GM19372 (cell line): Measurements from ENCODE around the gene SAMD5.

Source experiments
- ATAC-seq: cut with Tn5 transposase; IDR thresholded peaks from one replicate; pipeline ENCODE4 v1.9.1; 2021; ENCODE audit warnings: mild to moderate bottlenecking, low read depth, moderate library complexity; ENCODE audit not compliant: unreplicated experiment

Gene SAMD5

DNA sequence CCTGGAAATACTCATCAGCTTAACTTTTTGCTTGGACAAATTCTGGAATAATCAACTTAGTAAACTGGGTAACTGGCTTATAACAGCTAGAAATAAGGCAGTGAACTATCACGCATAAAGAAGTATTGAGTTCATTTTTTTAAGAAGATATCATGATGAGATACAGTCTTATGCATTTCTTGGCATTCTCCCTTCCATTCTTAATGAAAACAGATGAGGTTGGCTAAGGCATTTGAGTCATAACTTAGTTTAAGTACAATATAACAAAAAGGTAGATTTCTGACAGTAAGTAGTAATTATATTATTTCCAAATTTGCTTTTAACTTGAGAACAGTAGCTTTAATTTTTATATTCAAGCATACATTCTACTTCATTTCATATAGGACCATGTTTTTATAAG is 56.1 kb downstream of the SAMD5 start:
- ATAC-seq = no peak

DNA sequence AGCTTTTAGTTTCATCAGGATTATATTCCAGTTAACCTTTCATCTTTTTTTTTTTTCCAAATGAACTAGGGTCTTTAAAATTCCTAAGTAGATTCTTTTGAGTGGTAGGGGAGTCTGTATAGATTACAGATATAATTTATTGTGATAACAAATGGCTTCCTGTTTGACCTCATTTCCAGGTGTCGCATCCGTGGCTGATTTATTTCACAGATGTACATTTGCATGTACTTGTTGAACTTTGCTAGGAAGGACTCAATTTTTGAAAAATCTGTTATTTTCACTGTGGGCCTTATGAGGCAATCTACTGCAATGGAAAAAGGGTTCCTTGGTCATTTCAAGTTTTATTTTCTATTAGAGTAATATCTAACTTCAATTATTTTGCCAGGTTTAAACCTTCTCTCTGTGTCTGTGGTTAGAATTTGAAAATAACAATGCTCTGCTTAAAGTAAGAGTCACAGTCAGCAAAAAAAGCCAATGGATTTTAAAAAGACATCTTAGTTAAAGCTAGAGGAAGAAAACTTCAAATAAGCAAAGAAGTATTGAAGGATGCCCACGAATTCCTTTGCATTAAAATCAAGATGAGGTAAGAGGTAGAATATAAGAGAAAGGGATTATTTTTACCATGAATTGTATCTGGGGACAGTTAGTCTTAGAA is 57.9 kb downstream of the SAMD5 start:
- no peak for ATAC-seq

DNA sequence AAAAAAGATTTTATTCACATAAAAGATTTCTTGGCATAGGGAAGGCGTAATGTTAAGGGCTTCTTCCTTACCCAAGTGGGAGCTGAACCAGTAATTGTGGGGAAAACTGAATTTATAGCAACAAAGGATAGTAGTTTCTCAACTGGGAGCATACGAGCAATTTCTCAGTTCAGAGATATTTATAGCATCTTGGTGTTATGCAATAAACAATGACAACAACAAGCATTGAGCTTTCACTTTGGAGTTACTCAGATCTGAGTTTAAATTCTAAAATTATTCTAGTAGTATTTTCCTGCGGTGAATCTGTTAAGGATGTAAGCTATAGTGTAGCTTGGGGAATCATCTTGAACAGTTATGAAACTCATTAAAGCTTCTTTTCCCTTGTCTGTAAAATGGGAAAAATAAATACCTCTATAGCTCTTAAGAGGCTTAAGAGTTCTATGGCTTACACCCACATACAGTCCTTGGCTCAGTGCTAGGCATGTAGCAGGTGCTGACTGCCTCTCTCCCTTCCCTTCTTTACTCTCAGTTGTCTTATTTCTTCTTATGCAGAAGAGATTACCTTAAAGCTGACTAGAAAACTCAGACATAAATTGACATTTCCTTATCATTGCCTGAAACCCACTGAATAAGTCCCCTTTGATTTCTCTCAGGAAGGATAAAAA is 58.8 kb downstream of the SAMD5 start:
- ATAC-seq = no peak

DNA sequence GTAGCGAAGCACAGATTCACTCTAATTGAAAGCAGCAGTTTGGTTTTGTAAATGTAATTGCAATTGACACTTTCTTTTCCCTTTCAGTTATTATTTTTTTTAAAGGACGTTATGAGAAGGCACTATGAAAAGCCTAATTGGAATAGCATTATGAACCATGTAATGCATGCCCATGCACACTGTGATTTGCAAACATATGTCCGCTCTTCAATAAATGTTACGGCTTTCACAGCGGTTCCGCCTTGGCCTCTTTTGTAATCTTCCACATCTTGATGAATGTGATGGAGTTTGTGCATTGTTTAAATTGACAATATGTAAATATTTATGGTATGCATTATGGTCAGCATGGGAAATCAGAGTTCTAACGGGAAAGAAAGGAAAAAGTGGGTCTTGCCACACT is 61.3 kb downstream of the SAMD5 start:
- no peak for ATAC-seq

DNA sequence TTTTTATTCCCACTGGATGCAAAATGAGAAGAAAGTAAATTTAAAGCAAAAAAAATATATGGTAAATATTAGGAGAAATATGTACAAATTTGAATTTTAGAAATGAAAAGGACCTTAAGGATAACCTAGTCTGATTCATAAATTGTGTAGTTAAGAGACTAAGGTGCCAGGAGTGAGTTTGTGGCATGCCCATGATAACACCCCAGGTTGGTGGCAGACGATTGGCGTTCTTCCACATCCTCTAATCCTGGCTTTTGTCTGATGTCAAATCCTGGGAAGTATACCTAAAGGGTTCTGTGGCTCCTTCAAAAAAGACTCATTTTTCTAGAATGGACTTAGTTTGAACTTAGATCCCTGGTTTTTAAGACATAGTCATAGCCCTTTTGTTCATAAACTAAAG is 62.2 kb downstream of the SAMD5 start:
- no peak for ATAC-seq

DNA sequence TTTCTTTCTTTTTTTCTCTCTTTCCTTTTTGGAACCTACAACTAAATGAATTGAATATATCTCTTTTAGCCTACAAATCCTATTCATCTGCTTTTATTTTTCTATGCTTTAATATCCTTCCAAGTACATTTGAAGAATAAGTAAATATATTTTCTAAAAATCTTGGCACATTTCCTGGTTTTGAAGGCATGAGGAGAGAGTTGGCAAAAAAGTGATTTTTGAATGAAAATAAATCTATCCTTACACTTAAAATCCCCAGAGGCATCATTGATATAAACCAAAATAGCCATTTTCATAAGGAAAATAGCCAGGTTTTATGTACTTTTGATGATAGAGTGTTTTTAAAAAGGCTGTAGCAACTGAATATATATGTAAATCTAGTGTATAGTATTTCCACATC is 69.0 kb downstream of the SAMD5 start:
- ATAC-seq = no peak

DNA sequence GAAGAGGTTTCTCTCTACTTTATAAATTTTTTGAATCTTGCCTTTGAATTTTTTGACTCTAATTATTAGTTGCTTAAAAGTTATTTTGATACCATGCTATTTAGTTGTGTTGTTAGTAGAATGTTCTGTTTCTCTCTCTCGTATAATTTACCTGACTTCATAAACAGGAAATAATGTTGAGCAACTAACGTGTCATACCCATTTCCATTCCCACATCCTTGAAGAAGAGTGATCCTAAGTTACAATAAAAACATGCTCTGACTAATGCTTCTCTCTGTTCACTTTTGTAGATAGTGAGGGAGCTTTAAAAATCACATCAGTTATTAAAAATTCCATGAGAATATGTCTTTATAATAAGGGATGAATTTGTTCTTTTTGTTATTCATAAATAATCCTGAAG is 69.7 kb downstream of the SAMD5 start:
- no peak for ATAC-seq

DNA sequence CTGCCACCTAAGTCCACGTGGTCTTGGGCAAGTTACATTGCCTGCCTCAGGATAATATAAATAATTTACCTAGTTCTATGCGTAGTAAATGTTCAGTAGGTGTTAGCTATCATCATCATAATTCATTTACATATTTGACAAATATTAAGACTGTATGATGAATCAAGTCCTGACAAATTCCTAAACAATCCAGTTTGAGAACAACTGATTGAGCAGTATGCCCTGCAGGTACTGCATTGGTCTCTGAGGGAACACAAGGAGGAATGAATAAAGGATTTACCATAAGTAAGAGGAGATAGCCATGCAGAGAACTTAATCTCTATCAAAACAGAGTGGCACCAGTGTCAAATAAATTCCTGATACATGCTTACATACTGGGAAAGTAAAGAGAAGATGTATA is 70.4 kb downstream of the SAMD5 start:
- no peak for ATAC-seq

DNA sequence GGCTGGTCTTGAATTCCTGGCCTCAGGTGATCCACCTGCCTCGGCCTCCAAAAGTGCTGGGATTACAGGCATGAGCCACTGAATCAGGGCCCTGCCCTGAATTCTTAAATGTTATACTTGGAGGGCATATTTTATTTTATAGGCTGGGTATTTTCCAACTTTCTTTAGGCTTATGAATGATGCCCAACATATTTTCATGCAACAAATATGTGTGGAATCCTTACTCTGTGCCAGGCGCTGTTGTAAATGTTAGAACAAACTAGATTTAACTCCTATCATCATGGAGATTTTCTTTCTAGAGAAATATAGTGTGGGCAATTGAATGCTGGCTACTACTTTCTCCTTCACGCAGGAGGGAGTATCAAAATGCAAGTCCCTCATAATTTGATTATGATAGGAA is 71.2 kb downstream of the SAMD5 start:
- no peak for ATAC-seq

DNA sequence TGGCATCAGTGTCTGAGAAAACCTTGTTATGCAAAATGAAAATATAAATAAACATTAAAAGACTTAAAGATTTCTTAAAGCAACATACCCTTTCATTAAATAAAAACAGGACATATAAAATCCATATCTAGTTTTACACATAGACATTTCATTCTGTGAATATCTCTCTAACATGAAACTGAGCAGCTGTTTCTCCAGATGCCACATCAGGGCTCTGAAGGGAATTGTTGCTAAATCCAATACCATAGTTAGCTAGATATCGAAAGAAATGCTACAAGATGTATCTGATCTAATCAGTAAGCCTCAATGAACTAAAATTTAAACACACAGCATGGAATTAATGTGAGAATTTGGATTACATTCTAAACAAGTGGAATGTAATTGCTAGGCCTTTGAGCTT is 74.5 kb downstream of the SAMD5 start:
- ATAC-seq = no peak

DNA sequence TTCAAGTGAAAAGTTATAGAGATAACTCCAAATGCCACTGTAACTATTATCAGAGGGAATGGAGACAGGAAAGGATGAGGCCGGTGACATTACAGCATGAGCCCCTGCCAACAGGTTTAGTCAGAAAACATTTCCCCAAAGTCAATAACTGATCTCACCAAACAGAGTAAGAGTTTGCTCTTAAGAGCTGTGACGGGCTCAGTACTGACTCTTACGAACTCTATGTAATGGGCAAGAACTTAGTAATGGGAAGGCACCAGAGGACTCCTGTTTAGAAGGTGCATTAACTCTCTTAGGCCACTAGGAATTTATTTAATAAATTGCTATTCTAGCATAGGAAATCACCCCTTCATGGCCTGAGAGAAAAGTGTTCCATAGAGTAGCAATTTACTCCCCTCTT is 76.8 kb downstream of the SAMD5 start:
- ATAC-seq = no peak

DNA sequence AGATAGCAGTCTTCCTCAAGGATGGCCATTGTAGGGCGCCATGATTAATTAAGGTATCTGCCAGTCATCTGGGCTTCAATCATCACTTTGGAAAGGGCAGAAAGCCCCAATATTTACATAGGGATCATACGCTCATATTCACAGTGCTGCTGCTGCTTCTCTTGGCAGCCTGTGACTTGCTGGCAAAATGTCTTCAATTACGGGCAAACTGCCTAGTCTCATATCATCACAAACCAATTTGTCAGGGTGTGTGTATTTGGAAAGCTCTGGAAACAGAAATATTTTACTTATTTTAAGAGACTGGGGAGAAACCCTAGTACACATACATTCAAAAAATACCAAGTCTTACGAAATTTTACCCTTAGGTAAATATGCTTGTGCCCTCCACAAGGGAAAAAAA is 77.6 kb downstream of the SAMD5 start:
- no peak for ATAC-seq

DNA sequence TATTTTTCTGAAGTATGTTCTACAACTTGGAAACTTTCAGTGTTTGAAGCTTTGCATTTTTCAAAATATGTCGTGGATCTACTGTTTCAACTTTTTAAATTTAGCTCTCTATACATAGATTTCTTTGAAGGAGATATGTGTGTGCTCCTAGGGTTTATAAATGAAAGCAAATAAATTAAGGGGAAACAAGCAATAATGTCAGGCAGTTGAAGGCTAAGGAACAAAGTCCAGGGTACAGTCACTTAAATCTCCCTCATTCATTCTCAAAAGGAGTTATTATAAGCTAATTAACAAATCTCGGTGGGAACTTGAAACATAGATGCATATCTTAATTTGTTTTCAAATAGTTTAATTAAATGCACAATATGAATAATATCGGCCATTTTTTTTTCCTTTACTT is 79.4 kb downstream of the SAMD5 start:
- no peak for ATAC-seq

DNA sequence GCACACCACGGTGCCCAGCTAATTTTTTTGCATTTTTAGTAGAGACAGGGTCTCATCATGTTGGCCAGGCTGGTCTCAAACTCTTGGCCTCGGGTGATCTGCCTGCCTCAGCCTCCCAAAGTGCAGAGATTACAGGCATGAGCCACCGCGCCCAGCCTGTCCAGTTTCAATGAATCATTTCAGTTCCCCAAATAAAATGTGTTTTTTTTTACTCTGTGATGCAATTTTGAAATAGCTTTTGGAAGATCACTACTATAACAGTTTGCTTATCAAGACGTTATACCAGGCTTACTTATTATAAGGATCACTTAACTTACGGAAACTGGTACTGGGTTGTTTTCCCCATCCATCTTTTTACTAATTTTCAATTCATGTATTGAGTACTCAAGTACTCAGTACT is 80.0 kb downstream of the SAMD5 start:
- ATAC-seq = no peak

DNA sequence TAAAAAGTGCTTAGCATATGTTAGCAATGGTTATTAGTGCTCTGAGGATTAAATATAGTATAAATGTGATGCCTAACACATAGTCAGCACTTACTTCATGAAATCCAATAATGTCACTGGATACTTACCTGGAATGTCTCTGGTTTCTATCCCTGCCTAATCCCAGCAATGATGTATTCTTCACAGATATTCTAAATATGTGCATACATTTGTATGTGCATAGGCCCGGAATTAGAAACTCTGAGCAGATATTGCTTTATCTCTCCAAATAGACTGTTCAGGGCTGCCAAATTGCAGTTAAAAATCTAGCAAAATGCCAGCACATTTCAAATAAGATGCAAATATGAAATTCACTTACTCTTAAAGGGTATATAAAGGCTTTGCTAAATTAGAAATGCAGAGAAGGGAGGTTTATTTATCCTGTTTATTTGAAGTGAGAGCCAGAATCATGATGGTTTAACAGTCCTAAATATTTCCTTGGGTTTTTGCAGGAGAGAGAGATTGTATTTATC is 81.3 kb downstream of the SAMD5 start:
- ATAC-seq = no peak

DNA sequence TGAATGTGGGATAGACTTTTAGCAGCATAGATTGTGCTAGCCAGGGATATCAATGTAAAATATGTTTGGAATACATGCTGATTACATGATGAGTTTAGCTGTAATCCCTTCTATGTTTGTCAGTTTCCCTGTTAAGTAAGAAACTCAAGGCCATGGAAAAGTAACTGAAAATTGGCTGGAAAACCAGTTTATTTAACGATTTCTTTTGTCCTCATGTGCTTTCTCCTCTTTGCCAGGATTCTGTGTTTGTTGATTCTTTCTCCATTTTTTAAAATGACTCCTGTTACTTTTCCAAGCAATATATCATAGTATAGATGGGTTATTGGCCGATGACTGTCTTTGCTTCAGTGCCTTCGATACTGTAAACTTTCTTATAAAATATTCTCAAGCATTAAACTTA is 87.5 kb downstream of the SAMD5 start:
- no peak for ATAC-seq

DNA sequence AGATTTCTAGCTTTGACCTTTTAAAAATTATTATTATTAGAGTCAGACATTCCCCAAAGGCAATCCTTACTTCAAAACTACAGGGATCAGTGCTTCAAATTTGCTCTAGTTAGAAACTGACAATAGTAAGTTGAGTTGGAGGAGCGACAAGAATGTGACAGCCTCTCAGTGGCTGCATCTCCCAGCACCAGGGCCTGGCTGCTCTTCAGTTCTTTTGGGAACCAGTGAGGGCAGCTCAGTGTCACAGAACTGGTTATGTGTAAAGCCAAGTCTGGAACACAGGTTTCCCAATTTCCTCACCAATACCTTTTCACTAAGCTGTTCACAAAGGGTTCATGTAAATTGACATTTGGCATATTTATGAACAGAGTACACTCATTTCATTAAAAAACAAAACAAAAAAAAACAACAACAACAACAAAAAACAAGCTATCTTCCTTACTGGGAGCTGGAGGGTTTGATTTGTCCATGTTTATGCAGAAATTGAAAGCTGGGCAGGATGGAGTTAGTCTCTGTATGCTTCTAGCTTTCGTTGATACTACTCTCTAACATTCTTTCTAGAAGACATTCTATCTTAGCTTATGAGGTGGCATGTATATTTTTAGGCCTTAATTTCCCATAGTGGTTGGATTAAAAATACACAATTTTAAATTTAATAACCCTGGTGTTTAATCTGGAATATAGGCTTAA is 95.0 kb downstream of the SAMD5 start:
- no peak for ATAC-seq

DNA sequence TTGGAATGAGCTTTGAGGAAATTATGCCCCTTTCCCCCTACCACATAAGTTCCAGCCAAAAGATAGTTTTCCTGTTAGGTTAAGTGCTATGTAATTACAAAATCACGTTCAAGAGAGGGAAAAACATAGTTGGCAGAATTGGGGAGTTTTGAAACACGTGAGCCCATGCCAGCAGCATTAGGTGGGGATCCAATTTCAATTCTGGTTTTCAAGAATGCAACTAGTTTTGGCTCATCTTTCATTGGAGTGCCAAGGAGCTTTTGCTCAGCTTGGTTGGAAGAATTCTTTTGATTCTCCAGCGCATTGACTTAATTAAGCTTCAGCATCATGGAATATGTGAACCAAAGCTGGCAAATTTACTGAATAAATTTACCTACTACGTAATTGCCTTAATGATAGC is 95.9 kb downstream of the SAMD5 start:
- no peak for ATAC-seq

DNA sequence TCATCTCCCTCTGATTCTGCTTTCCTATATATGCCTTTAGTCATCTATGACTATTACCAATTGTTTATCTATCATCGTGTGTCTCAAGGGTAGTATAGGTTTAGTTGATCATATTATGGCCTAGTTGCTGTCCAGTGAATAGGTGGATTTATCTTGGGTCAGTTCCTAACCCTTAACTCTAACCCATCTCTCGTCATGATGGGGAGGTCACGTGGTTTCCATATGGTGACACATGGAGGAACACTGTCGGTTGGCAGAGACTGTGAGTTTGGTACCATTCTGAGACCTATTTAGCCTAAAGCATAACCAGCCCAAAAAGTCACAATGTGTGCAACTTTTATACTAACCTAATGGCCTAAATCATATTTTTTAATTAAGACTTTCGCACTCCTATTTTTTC is 103.5 kb downstream of the SAMD5 start:
- ATAC-seq = no peak

DNA sequence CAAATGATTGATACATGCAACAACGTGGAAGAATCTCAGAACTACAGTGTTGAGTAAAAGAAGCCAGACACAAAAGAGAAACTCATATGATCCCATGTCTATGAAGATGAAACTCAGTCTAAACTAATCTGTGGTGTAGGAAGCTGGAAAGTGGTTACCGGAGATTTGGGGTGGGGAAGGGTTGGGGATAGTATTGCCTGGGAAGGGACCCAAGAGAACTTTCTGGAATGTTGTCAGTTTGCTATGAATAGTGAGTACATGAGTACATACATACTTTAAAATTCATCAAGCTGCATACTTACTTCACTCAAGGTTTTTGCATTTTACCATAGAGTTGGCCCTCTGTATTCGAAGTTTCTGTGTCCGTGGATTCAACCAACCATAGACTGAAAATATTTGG is 106.0 kb downstream of the SAMD5 start:
- no peak for ATAC-seq

DNA sequence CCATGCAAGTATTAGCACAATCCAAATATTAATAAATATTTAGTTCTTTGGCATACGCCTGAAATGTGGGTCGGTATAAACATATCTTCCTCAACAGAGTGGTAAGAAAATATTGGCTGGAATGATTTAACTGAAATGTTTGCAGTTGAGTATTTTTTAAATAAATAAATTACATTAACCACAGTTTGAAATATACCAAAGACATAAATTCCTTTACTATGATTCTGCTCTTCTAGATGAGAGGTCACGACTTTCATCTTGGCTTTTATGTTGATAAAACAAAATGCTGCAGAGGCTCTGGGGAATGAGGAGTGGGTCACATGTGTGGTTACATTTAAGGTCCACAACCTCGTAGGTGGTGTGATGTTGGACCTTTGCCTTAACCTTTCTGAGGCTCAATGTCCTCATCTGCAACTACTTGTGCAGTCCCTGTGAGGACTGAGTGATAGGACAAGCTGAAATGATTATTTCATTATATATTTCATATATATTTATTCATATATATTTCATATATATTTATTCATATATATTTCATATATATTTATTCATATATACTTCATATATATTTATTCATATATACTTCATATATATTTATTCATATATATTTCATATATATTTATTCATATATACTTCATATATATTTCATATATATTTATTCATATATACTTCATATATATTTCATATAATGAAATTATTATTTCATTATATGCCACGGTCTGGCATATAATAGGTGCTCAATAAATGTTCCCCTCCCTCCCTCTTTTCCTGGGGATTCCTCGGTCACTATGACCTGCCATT is 107.4 kb downstream of the SAMD5 start:
- no peak for ATAC-seq
